ENCODE data around the gene PRKCE.
"Not testable (repeated sequence)": the region's sequence is repeated elsewhere in the genome, so short reads cannot be mapped to it uniquely, and the experiment has no call there.

PRKCE gene

DNA sequence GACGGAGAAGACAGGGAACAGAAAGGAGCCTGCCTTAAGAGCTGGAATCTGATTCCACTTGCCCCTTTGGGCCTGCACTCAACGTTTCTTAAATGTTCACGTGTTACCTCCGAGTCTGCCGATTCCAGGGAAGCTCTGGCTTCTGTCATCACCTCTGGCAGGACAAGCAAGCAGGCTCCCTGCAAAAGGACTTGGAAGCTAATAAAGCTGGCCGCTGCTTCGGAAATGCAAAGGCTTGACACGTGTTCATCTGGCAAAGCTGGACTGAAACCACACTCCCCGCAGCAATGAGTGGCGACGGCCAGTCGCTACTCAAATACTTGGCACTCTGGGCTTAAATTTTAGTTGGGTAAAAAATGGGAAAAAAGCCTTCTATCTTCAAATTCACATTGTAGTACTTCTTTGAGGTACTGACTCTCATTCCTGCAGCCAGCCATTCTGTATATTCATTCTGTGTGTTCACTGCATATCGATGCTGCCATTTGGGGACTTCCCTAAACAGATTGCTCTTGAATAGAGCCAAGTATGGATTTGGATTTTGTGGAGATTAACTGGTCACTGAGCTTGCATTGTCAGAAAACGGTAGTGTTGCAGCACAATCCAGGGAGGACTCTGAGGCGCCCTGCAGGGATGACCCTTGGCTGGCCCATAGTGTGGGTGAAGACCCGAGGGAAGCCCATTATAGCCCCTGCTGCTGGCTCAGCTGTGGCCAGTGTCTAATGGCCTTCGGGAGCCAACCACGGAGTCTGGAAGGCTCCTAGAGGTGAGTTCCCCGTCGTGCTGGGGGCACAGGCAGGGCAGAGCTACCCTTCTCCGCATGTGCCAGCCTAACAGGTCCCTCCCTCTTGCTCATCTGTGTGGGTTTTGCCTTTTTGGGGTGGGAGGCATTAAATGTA, 231.5 kb downstream of the PRKCE start:
- DNase-seq (ENCODE audit: low read depth in 2 of 3, low spot score in 2 of 3), result no peak

DNA sequence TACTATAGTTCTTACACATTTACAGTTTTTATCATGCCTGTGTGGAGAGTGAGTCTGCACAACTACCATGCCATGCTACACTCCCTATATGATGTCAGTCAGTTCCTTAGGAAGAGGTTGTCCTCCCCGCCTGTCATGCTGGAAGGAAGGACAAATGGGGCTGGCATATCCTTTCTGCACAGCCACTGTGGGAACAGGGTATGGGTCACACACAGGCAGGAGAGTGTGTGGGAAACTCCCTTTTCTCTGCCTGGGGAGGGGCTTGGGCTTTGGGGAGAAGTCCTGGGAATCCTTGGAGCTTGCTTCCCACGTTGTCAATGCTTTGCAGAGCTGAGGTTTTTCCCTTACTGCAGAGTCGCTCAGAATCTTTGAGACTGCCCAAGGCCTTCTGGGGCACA, 232.1 kb downstream of the PRKCE start:
- DNase-seq (ENCODE audit: low read depth in 2 of 3, low spot score in 2 of 3), result no peak

DNA sequence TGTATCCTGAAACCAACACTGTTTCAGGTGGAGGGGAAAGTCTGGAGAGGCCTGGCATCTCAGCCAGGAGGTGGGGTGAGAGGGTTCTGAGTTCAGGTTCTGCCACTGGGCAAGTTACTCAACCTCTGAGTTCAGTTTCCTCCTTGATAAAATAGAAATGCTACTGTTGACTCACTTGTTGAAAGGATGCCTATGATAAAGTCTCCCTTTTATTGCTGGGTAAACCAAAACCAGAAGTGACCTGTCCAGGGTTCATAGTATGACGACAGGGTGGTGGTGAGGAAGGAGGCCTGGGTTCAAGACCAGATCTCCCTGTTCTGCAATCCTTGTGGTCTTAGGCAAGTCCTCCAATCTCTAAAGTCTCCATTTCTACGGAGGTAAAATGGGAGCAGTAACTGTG, 232.7 kb downstream of the PRKCE start:
- DNase-seq (ENCODE audit: low read depth in 2 of 3, low spot score in 2 of 3), result no peak

DNA sequence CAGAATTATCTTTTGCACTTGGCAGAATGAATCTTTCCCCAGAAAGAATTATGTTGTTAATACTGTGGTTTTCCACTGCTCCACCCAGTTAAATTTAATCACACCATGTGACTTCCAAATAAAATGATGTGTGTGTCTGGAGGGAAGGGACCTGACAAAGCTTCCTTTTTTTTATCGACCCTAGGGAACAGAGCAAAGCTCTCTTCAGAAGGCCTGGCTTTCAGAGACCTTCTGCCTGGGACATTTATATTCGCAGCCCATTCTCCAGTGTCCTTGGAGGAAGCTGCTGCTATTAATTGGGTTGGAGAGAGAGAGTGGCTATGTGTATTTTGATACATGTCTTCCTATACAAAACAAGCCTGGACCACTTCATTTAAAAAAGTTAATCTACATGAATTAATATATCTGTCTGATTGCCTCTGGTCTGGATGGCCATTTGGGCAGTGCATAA, 233.7 kb downstream of the PRKCE start:
- DNase-seq (ENCODE audit: low read depth in 2 of 3, low spot score in 2 of 3), result no peak

DNA sequence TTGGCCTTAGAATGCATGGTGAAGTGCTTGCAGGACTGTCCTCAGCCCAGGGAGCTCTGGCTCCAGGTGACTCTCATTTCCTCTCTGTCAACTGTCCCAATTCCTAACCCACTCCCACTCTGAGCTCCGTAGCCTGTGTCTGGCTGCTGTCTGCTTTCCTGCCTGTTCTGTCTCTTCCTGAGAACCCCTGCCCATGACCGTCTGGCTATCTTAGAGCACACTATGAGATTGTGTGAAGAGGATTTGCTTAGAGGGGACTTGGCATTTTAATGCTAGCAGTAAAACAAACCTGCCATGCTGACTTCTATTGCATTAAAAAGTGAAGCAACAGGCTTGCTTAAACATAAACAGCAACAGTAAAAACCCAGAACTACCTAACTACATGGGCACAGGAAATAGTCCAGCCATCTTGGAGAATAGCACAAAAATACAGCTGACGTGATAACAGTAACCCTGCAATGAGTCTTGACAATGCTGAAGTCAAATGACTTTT, 234.7 kb downstream of the PRKCE start:
- DNase-seq (ENCODE audit: low read depth in 2 of 3, low spot score in 2 of 3), result no peak

DNA sequence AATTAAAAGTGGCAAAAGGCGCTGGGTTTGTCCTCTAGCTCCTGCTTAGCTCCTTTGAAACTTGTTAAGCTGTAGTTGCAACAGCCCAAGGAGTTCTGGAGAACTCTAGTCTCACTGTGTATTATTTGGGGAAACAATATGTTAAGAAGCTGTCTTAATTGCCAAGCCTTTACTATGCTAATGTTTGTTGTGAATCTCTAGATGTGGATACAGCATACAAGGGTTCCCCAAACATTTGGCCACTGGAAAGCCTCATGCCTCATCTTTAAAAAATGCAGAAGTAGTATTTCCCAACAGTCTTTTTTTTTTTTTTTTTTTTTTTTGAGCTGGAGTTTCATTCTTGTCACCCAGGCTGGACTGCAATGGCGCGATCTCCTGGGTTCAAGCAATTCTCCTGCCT, 236.7 kb downstream of the PRKCE start:
- no peak for DNase-seq (ENCODE audit: low read depth in 2 of 3, low spot score in 2 of 3)

DNA sequence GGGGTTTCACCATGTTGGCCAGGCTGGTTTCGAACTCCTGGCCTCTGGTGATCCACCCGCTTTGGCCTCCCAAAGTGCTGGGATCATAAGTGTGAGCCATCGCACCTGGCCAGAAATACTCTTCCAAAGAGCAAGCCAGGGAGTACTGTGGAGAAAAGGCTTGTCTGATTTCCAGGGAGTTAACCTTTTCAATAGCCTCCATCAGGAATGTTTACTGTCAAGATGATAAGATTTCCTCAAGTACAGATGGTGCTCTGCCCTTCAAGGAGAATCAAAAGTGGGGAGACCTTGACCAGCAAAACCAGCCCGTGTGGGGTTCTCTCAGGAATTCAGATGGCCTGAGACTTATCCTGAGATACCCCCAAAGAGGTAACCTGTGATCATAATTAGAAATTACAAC, 237.2 kb downstream of the PRKCE start:
- DNase-seq (ENCODE audit: low read depth in 2 of 3, low spot score in 2 of 3), result no peak

DNA sequence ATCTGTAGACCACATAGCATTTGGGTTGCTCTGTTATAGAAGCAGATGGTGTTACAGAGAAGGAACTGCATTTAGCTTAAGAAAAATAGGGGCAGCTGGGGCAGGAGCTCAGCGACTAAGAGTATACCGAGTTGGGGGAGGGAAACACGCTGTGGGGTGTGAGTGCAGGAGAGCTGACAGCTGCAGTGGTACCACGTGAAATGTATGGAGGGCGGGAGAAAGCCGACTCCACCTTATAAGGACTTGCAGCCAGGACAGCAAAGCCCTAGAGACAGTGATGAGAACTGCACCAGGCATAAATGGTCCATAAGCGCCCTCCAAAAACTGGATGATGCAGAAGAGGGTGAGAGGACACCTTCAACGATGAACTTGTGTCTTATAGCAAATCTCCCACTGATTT, 237.6 kb downstream of the PRKCE start:
- no peak for DNase-seq (ENCODE audit: low read depth in 2 of 3, low spot score in 2 of 3)

DNA sequence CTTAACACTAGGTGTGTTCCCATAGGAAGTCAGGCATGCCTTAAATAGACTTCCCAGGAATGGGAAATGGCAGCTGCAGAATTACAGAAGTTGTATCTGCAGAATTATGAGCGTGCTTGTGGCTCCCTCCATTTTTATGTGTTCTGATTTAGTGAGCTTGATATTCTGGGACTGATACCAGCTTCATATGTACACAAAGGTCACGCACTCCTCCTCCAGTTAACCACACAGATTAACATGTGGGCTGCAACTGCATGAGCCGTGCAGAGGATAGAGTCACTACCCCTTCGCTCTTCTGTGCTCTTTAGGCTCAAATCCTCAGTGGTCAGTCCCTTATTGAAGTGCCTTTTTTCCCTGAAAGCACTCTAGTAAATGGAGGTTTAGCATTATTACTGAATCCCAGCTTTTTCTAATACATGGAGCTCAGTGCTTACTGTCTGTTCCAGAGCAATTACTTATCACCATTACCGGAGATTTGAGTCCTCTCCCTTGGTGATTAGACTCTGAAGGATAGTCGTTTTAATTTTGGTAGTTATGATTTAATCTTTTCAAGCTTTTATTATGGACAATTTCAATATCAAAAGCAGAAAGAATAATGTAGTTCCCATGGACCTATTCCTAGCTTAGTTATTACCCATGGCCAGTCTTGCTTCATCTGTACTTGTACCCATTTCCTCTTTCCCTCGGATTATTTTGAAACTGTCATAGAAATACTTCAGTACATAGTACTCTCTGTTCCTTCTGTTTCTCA, 238.3 kb downstream of the PRKCE start:
- DNase-seq (ENCODE audit: low read depth in 2 of 3, low spot score in 2 of 3), result no peak

DNA sequence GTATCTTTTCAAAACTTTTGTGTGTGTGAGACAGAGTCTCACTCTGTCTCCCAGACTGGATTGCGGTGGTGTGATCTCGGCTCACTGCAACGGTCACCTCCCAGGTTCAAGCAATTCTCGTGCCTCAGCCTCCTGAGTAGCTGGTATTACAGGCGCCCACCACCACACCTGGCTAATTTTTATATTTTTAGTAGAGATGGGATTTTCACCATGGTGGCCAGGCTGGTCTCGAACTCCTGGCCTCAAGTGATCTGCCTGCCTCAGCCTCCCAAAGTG, 238.8 kb downstream of the PRKCE start:
- DNase-seq (ENCODE audit: low read depth in 2 of 3, low spot score in 2 of 3), result not testable (repeated sequence)

DNA sequence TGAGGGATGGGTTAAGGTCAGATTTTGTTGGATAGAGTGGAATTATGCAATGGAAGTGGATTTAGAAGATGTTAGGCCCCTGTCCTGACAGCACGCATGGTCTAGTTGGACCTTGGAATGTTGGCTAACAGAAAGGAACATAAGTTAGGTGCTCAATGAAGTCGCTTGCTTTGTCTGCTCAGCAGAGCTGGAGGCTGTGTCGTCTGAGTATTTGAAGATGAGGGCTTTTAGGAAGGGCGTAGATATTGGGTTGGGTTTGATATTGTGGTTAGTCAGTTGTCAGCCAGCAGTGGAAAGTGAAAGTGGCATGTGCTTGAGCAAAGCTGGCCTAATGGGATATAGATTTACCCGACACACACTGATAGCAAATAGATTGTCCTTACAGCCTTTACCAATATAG, 239.3 kb downstream of the PRKCE start:
- DNase-seq (ENCODE audit: low read depth in 2 of 3, low spot score in 2 of 3), result no peak

DNA sequence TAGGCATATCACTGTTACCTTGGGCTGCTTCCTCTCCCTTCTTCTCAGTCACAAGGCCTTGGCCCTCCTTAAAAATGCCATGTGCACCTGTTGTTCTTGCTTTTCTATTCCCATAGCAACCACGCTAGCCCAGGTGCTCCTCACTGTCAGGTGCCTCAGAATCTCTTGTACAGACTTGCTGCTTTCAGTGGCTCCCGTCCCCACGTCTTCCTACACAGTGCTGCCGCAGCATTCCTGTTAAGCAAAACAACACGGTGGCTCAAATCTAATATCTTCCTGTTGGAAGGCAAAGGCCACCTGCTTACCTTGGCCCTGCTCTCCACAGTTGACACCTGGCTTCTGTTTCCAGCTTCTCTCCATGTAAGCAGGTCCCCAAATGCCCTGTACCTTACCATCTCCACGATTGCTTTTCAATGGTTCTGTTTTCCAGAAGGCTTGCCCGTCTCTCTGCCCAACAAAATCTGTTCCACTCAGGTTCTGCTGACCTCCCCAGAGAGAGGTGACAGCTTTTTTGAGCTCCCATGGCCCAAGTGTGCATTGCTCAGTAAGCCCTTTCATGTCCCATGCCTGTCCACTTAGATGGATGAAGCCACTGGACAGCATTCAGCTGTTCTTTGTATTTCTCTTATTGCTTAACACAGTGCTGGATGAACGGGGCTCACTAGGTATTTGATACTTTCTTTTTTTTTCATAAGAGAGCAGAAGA, 240.4 kb downstream of the PRKCE start:
- DNase-seq (ENCODE audit: low read depth in 2 of 3, low spot score in 2 of 3), result no peak

DNA sequence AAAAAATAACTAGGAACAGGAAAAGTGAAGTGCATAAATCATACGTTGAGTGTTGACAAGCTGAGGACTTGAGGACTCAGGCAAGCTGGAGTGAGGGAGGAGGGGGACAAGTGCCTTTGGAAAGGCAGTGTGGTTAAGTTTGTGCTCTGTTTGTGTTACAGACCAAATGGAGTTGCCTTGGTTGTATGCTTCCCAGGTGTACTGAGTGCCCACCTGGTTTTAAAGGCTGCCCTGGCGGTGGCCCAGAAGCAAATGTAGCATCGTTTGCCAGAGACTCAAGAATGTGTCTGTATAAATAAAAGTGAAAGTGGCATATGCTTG, 240.9 kb downstream of the PRKCE start:
- DNase-seq (ENCODE audit: low read depth in 2 of 3, low spot score in 2 of 3), result no peak

DNA sequence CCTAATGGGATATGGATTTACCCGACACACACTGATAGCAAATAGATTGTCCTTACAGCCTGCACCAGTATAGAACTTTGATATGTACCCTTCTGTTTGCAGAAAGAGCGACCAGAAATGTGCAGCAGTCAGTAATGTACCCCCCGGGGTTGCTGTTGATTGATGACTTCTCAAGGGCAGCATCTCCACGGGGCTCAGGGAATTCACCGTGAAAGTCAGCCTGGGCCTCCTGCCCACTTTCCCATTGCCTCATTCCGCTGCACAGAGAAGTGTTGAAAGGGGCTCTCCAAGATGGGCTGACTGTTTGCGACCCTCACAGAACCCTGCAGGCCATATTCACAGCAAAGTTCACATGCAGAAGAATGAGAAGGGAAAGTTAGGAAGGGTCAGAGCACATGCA, 241.3 kb downstream of the PRKCE start:
- DNase-seq (ENCODE audit: low read depth in 2 of 3, low spot score in 2 of 3), result no peak

DNA sequence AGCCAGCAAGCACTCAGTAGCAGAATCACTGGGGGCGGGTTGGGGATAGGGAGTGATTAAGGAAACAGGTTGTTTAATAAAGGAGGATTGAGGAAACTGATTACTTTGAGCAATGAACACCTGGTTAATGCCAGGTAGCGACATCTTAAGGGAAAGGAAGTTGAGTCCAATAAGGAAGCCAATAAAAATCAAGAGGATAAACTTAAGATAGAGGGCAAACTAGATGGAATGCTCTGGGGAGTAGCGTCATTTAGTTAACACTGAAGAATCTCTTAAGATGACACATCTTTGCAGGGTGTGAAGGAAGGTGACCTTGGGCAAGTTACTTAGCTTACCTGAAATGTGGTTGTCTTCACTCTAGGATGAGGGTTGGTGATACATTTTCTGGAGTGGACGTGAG, 242.7 kb downstream of the PRKCE start:
- no peak for DNase-seq (ENCODE audit: low read depth in 2 of 3, low spot score in 2 of 3)

DNA sequence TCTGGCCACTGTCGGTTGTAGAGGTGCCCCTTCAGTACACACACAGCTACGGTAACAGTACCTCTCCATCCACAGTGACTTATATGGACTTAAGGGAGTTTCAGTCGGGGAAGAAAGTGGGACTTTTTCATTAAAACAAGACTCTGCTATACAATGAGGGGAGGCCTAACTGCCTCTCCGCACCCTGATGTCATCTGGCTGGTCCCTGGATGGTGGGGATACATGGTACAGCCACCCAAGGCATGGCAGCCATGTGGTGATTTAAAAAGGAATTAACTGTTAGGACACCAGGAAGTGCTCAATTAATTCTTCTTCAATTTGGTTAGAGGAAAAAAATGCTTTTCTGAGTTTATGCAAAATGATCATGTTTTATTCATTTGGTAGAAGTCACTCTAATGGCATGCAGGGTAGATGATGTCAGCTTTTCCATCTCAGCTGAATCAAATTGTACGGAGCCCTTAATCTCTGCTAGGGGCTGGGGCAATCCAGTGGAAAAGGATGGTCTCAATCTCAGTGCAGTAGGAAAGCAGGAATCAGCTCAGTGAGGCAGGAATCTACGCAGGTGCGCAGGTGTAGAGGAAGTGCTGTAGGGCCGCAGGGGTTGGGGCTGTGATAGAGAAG, 243.9 kb downstream of the PRKCE start:
- DNase-seq (ENCODE audit: low read depth in 2 of 3, low spot score in 2 of 3), result no peak

DNA sequence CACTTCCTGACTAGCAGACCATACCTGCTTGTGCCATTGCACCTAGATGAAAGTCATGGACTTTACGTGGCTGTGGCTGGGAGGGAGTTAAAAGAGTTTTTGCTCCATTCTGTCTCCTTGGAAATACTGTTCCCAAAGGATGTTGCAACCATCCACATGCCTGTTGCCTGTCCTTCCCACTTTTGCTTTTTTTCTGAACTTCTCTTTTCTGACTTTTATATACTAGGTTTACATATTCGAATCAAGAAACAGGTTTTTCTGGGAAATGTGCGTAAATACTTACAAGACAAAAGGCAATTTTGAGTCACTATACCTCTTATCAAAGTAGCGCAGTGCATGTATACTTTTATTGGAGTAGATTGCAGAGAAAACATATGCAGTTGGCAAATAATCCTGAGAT, 244.8 kb downstream of the PRKCE start:
- DNase-seq (ENCODE audit: low read depth in 2 of 3, low spot score in 2 of 3), result no peak

DNA sequence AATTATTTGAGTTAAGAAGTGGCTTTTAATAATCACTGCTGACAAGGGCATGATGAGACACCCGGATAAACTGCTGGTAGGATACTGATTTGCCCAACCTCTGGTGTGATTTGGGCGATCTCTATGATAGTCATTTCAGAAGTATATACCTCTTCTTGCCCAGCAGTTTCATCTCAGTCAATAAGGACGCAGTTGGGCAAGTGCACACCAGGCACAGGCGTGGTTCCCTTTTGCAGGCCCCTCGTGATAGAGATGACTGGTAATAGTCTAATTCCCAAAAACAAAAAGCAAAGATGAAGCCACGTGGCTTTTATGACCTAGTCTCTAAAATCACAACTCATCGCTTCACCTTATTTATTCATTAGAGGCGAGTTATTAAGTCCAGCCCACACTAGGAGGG, 246.4 kb downstream of the PRKCE start:
- DNase-seq (ENCODE audit: low read depth in 2 of 3, low spot score in 2 of 3), result no peak

DNA sequence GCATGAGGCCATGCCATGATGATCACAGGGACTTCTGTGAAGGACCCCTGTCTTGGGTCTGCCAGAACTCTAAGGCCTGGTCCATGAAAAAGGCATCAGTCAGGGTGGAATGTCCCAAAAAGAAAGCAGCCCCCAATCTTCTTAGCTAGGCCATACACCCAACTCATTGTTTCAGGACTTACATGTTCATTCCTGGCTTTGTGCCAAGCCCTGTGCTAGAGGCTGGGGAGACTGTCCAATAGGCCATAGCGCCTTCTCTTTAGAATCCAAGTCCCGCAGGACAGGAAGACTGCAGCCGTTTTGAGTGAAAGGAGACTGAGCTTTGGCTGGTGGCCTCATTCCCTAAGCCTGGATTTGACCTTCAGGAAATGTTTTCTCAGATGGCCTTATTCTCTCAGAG, 247.3 kb downstream of the PRKCE start:
- no peak for DNase-seq (ENCODE audit: low read depth in 2 of 3, low spot score in 2 of 3)

DNA sequence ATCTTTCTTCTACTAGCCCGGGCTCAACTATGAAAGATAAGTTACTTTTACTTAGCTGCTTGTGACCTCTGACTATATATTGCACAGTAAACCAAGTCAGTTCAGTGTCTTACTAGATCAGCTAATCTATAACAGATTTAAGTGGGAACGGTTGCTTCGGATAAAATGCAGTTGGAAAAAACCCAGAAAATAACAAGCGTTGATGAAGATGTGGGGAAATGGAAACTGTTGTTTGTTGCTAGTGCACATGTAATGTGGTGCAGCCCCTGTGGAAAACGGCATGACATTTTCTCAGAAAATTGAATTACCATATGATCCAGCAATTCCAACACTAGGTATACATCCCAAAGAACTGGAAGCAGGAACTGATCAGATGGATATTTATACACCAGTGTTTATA, 248.5 kb downstream of the PRKCE start:
- DNase-seq (ENCODE audit: low read depth in 2 of 3, low spot score in 2 of 3), result no peak

DNA sequence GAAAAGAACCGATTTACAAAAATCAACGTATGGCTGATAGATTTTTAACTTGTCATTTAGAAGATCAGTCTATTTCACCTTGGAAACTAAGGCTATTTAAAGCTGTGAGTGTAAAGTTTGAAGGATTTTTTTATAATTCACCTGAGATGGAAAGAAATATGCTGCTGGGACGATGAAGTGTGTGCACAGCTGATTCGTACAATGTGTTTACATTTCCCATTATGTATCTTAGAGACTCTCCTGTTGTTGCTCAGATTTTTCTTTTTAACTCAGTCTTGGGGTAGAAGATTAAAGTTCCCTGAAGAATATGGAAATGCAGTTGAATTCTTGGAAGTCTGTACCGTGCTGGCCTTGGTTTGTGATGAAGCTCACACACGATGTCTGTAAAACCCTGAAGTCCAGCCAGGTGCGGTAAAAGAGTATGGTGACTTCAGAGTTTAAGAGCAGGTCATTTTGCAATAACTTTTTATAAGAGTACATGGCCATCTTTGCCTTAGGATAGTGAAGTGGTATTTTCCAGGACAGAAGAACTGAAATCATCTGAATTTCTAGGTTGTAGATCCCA, 250.1 kb downstream of the PRKCE start:
- DNase-seq (ENCODE audit: low read depth in 2 of 3, low spot score in 2 of 3), result no peak
